HG02870 (cell line): ENCODE data around the gene ROBO2.

Experiments
- ATAC-seq: cut with Tn5 transposase; IDR thresholded peaks from one replicate; pipeline ENCODE4 v1.9.1; 2021; ENCODE audit warnings: mild to moderate bottlenecking, moderate library complexity; ENCODE audit not compliant: unreplicated experiment

ROBO2 gene

GRCh38 chr3:77464111-77464688 is 424.3 kb downstream of the ROBO2 start:
- ATAC-seq = no peak

- ATAC-seq = no peak
Measured at GRCh38 chr3:77466562-77467115, 426.7 kb downstream of the ROBO2 start.

- ATAC-seq = no peak
Measured at GRCh38 chr3:77467702-77468625, 428.1 kb downstream of the ROBO2 start.

- ATAC-seq = no peak
Measured at GRCh38 chr3:77468626-77469020, 428.7 kb downstream of the ROBO2 start.

- no peak for ATAC-seq
Measured at GRCh38 chr3:77475507-77475906, 435.6 kb downstream of the ROBO2 start.

- no peak for ATAC-seq
Measured at GRCh38 chr3:77479021-77479420, 439.1 kb downstream of the ROBO2 start.

GRCh38 chr3:77489216-77489615 is 449.3 kb downstream of the ROBO2 start:
- no peak for ATAC-seq

GRCh38 chr3:77491961-77492360 is 452.1 kb downstream of the ROBO2 start:
- ATAC-seq = no peak

- ATAC-seq = no peak
Measured at GRCh38 chr3:77500721-77501120, 460.8 kb downstream of the ROBO2 start.

GRCh38 chr3:77506384-77506783 is 466.5 kb downstream of the ROBO2 start:
- no peak for ATAC-seq

GRCh38 chr3:77513542-77513941 is 473.6 kb downstream of the ROBO2 start:
- ATAC-seq = no peak

GRCh38 chr3:77514766-77515165 is 474.9 kb downstream of the ROBO2 start:
- ATAC-seq = no peak

- ATAC-seq = no peak
Measured at GRCh38 chr3:77524463-77524862, 484.6 kb downstream of the ROBO2 start.

- ATAC-seq = no peak
Measured at GRCh38 chr3:77524946-77525682, 485.2 kb downstream of the ROBO2 start.

- no peak for ATAC-seq
Measured at GRCh38 chr3:77526573-77527113, 486.7 kb downstream of the ROBO2 start.

- ATAC-seq = no peak
Measured at GRCh38 chr3:77529522-77529921, 489.6 kb downstream of the ROBO2 start.

GRCh38 chr3:77530870-77531269 is 491.0 kb downstream of the ROBO2 start:
- ATAC-seq = no peak

GRCh38 chr3:77535116-77535515 is 495.2 kb downstream of the ROBO2 start:
- ATAC-seq = no peak

- ATAC-seq = no peak
Measured at GRCh38 chr3:77536038-77536775, 496.3 kb downstream of the ROBO2 start.

GRCh38 chr3:77539014-77539413 is 499.1 kb downstream of the ROBO2 start:
- no peak for ATAC-seq
